Neural cell (in vitro differentiated cells): Measurements from ENCODE around the gene FIGNL2. TPM values are rescaled to one million over a fixed set of nuclear protein-coding genes. Genes with fewer than 3 reads are reported as not detected.

Experiments
- H2AFZ ChIP-seq: fragments of 200-600, 300-800 bp; sonication (generic), shearing (Covaris generic); 2 replicates; pipeline ENCODE4 v1.6.0; 2014; ENCODE audit warnings: low read depth, mild to moderate bottlenecking, antibody characterized with exemption, low read length, moderate library complexity
- H3F3A ChIP-seq: fragments of 200-600 bp; shearing (Covaris generic); 2 replicates; pipeline ENCODE4 v1.6.1; 2016; ENCODE audit warnings: mild to moderate bottlenecking, moderate library complexity, mixed read lengths, antibody characterized with exemption, low read length; ENCODE audit not compliant: insufficient read depth, poor library complexity, severe bottlenecking
- H3K27ac ChIP-seq: fragments of 200-600, 300-800 bp; sonication (generic), shearing (Covaris generic); 2 replicates; pipeline ENCODE4 v1.5.1; 2014; ENCODE audit warnings: mild to moderate bottlenecking, low read length, moderate library complexity
- H3K27me3 ChIP-seq: fragments of 300-800, 200-600 bp; sonication (generic), shearing (Covaris generic); 2 replicates; pipeline ENCODE4 v1.6.0; 2014; ENCODE audit warnings: mild to moderate bottlenecking, low read depth, low read length, moderate library complexity; ENCODE audit not compliant: insufficient read depth
- H3K36me3 ChIP-seq: fragments of 300-800, 200-600 bp; sonication (generic), shearing (Covaris generic); 2 replicates; pipeline ENCODE4 v1.5.1; 2014; ENCODE audit warnings: mild to moderate bottlenecking, antibody characterized with exemption, low read length, moderate library complexity; ENCODE audit not compliant: insufficient read depth
- H3K4me2 ChIP-seq: fragments of 300-800, 200-600 bp; sonication (generic), shearing (Covaris generic); 2 replicates; pipeline ENCODE4 v1.6.0; 2014; ENCODE audit warnings: mild to moderate bottlenecking, low read length
- H3K4me3 ChIP-seq: fragments of 300-800, 200-600 bp; sonication (generic), shearing (Covaris generic); 2 replicates; pipeline ENCODE4 v1.5.1; 2014; ENCODE audit warnings: mild to moderate bottlenecking, low read length, moderate library complexity
- H3K79me2 ChIP-seq: fragments of 200-600 bp; shearing (Covaris generic); replicated peaks from 2 replicates; pipeline ENCODE4 v1.6.0; 2014; ENCODE audit warnings: mild to moderate bottlenecking, low read length, moderate library complexity; ENCODE audit not compliant: insufficient read depth
- H3K9ac ChIP-seq: fragments of 300-800, 200-600 bp; sonication (generic), shearing (Covaris generic); 2 replicates; pipeline ENCODE4 v1.6.1; 2016; ENCODE audit warnings: mild to moderate bottlenecking, low read length, mixed read lengths
- H3K9me2 ChIP-seq: fragments of 200-600 bp; shearing (Covaris generic); 2 replicates; pipeline ENCODE4 v1.6.1; 2016; ENCODE audit warnings: mild to moderate bottlenecking, low read length, mixed read lengths; ENCODE audit not compliant: insufficient read depth
- H3K9me3 ChIP-seq: fragments of 200-600, 300-800 bp; sonication (generic), shearing (Covaris generic); 2 replicates; pipeline ENCODE4 v1.6.1; 2016; ENCODE audit warnings: mild to moderate bottlenecking, mixed run types, low read length, moderate library complexity, mixed read lengths
- H4K20me1 ChIP-seq: fragments of 200-600 bp; shearing (Covaris generic); 2 replicates; pipeline ENCODE4 v1.6.1; 2016; ENCODE audit warnings: mild to moderate bottlenecking, mixed run types; ENCODE audit not compliant: insufficient read depth
- EP300 ChIP-seq: fragments of 450-650 bp; conservative IDR thresholded peaks from 2 replicates; pipeline ENCODE4 v1.6.1; 2014; ENCODE audit warnings: antibody characterized with exemption, mild to moderate bottlenecking, moderate library complexity; ENCODE audit not compliant: poor library complexity, severe bottlenecking
- EZH2 ChIP-seq: fragments of 200-600, 300-800 bp; shearing (Covaris generic), sonication (generic); IDR thresholded peaks from 2 replicates; pipeline ENCODE4 v1.6.1; 2014; ENCODE audit warnings: antibody characterized with exemption, low read length, borderline replicate concordance, mild to moderate bottlenecking; ENCODE audit not compliant: insufficient read depth, poor library complexity, severe bottlenecking
- MXI1 ChIP-seq: fragments of 450-650 bp; conservative IDR thresholded peaks from 2 replicates; pipeline ENCODE4 v1.6.1; 2014; ENCODE audit warnings: antibody characterized with exemption, mild to moderate bottlenecking; ENCODE audit not compliant: poor library complexity, severe bottlenecking
- POLR2AphosphoS5 ChIP-seq: IDR thresholded peaks from 2 replicates; pipeline ENCODE4 v1.6.1; 2012
- RAD21 ChIP-seq: fragments of 450-650 bp; conservative IDR thresholded peaks from 2 replicates; pipeline ENCODE4 v1.6.1; 2014; ENCODE audit warnings: antibody characterized with exemption, mild to moderate bottlenecking, moderate library complexity
- SMC3 ChIP-seq: fragments of 450-650 bp; conservative IDR thresholded peaks from 2 replicates; pipeline ENCODE4 v1.6.1; 2014; ENCODE audit warnings: antibody characterized with exemption, mild to moderate bottlenecking, moderate library complexity; ENCODE audit not compliant: poor library complexity
- TAF1 ChIP-seq: IDR thresholded peaks from 2 replicates; pipeline ENCODE4 v1.6.1; 2012; ENCODE audit warnings: low read depth
- polyA plus RNA-seq: library from polyadenylated mRNA; depleted of rRNA; stranded (reverse); fragments of >200 nt; gene quantifications from 2 replicates; pipeline ENCODE4 v1.2.3, GENCODE V29; 2014
- TF ChIP-seq, protein P1 (sequence below): IDR thresholded peaks from 2 replicates; pipeline ENCODE4 v1.6.1; 2012; ENCODE audit warnings: borderline replicate concordance
- TF ChIP-seq, protein P2 (sequence below): fragments of 450-650 bp; IDR thresholded peaks from 2 replicates; pipeline ENCODE4 v1.5.1; 2014; ENCODE audit warnings: antibody characterized with exemption, mild to moderate bottlenecking, moderate library complexity; ENCODE audit not compliant: poor library complexity, severe bottlenecking

FIGNL2 gene
- polyA plus RNA-seq, 1 donor from 2014 or later = 0.21 TPM

DNA sequence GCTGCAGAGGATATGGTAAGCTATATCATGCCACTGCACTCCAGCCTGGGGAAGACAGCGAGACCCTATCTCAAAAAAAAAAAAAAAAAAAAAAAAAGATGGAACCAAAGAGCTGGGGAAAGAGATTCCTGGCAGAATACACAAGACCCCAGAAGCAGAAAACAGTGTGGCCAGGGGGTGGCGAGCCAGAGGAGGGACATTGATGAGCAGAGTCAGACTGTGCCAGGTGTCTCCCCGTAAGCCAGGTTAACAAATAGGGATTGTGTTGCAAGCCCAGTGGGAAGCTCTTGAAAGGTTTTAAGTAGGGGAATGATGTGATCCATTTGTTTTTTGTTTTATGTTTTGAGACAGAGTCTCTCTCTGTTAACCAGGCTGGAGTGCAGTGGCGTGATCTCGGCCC lies 56.1 kb downstream of the FIGNL2 start:
- Histone ChIP-seq H3K4me2 (no peak overlapping the region), H2AFZ (no peak overlapping the region), H3K36me3 (no peaks in the 10 kb centered on the region), H3K9ac (no peak overlapping the region), H3K27me3 (no peaks in the 10 kb centered on the region), H3K27ac (no peak overlapping the region), H4K20me1 (no peaks in the 10 kb centered on the region), H3K9me3 (no peaks in the 10 kb centered on the region), H3F3A (no peaks in the 10 kb centered on the region), H3K9me2 (no peaks in the 10 kb centered on the region), H3K79me2 (no peaks in the 10 kb centered on the region), H3K4me3 (no peak overlapping the region)
- no peak for TF ChIP-seq RAD21
- TF ChIP-seq POLR2AphosphoS5 = no peak
- TF ChIP-seq EZH2 = no peak
- TF ChIP-seq, protein P1, sequence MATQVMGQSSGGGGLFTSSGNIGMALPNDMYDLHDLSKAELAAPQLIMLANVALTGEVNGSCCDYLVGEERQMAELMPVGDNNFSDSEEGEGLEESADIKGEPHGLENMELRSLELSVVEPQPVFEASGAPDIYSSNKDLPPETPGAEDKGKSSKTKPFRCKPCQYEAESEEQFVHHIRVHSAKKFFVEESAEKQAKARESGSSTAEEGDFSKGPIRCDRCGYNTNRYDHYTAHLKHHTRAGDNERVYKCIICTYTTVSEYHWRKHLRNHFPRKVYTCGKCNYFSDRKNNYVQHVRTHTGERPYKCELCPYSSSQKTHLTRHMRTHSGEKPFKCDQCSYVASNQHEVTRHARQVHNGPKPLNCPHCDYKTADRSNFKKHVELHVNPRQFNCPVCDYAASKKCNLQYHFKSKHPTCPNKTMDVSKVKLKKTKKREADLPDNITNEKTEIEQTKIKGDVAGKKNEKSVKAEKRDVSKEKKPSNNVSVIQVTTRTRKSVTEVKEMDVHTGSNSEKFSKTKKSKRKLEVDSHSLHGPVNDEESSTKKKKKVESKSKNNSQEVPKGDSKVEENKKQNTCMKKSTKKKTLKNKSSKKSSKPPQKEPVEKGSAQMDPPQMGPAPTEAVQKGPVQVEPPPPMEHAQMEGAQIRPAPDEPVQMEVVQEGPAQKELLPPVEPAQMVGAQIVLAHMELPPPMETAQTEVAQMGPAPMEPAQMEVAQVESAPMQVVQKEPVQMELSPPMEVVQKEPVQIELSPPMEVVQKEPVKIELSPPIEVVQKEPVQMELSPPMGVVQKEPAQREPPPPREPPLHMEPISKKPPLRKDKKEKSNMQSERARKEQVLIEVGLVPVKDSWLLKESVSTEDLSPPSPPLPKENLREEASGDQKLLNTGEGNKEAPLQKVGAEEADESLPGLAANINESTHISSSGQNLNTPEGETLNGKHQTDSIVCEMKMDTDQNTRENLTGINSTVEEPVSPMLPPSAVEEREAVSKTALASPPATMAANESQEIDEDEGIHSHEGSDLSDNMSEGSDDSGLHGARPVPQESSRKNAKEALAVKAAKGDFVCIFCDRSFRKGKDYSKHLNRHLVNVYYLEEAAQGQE = no peak
- TF ChIP-seq TAF1 = no peak
- TF ChIP-seq, protein P2, sequence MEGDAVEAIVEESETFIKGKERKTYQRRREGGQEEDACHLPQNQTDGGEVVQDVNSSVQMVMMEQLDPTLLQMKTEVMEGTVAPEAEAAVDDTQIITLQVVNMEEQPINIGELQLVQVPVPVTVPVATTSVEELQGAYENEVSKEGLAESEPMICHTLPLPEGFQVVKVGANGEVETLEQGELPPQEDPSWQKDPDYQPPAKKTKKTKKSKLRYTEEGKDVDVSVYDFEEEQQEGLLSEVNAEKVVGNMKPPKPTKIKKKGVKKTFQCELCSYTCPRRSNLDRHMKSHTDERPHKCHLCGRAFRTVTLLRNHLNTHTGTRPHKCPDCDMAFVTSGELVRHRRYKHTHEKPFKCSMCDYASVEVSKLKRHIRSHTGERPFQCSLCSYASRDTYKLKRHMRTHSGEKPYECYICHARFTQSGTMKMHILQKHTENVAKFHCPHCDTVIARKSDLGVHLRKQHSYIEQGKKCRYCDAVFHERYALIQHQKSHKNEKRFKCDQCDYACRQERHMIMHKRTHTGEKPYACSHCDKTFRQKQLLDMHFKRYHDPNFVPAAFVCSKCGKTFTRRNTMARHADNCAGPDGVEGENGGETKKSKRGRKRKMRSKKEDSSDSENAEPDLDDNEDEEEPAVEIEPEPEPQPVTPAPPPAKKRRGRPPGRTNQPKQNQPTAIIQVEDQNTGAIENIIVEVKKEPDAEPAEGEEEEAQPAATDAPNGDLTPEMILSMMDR = no peak
- no peak for TF ChIP-seq MXI1
- no peak for TF ChIP-seq SMC3
- TF ChIP-seq EP300 = no peak

DNA sequence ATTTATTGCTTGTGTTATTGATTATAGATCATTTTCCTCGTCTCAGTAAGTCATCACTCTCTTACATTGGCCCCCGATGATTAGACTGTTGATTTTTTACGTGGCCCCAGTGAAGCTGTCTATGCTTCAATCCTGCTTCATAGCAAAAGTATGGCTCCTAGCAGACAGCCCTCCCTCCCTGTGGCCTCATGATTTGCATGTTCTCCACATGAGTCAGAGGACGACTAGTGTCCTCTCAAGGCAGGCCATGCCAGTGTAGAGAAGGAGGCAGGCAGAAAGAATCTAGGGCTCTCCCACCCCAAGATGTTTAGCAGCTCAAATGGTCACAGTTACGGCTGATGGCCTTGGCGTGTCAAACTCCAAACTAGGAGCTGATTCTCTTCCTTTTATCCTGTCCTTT lies 59.6 kb downstream of the FIGNL2 start:
- no peak overlapping the region for H2AFZ ChIP-seq
- no peak overlapping the region for H3K9ac ChIP-seq
- no peaks in the 10 kb centered on the region for H4K20me1 ChIP-seq
- TF ChIP-seq MXI1 (no peak), SMC3 (no peak), TAF1 (no peak), POLR2AphosphoS5 (no peak), EZH2 (no peak), RAD21 (no peak), EP300 (no peak)
- TF ChIP-seq, protein P2 = no peak
- TF ChIP-seq, protein P1 = no peak
- no peaks in the 10 kb centered on the region for H3K9me3 ChIP-seq
- no peak overlapping the region for H3K27ac ChIP-seq
- no peaks in the 10 kb centered on the region for H3K79me2 ChIP-seq
- no peak overlapping the region for H3K4me2 ChIP-seq
- H3K9me2 ChIP-seq = no peaks in the 10 kb centered on the region
- no peaks in the 10 kb centered on the region for H3F3A ChIP-seq
- H3K27me3 ChIP-seq = no peaks in the 10 kb centered on the region
- H3K4me3 ChIP-seq = no peak overlapping the region
- H3K36me3 ChIP-seq = peaks cover 2% of the 10 kb centered on the region
